GM12878 (cell line): ENCODE data around the gene CHST8. TPM values are rescaled to one million over a fixed set of nuclear protein-coding genes. Genes with fewer than 3 reads are reported as not detected.

Experiments used
- EGR1 ChIP-seq, 2 experiments: IDR thresholded peaks; 1 replicate in 1 of 2; 2 replicates in 1 of 2; pipeline ENCODE4 v1.6.1; 2011 to 2012; ENCODE audit warnings: low read depth in 2 of 2, low read length in 2 of 2, borderline replicate concordance in 1 of 2, mild to moderate bottlenecking in 1 of 2, moderate library complexity in 1 of 2
- FOS ChIP-seq: IDR thresholded peaks from 3 replicates; pipeline ENCODE4 v1.6.1; 2011; ENCODE audit warnings: borderline replicate concordance; ENCODE audit not compliant: insufficient read length; ENCODE audit errors: extremely low read depth
- polyA plus RNA-seq, 11 experiments: library from polyadenylated mRNA; depleted of rRNA in 4 of 11; unstranded in 6 of 11; stranded (reverse) in 5 of 11; fragments of >200 nt; fragmentation: Nextera tagmentation in 4 of 11; fragmentation: Illumina TruSeq in 1 of 11; extraction: Ambion mirVana in 4 of 11; extraction: Trizol in 1 of 11; gene quantifications; 1 replicate in 1 of 11; 2 replicates in 10 of 11; pipeline versions ENCODE4 v1.2.1 to v1.2.3, GENCODE V29; 2011 to 2016; ENCODE audit warnings: inconsistent platforms in 2 of 11, missing spikeins in 2 of 11, low read depth in 1 of 11
- total RNA-seq, 4 experiments: library from RNA; depleted of rRNA in 3 of 4; stranded (reverse); fragments of >200 nt in 3 of 4; fragmentation: Illumina TruSeq in 1 of 4; extraction: Trizol in 1 of 4; gene quantifications; 2 replicates each; pipeline versions ENCODE4 v1.2.1 to v1.2.3, GENCODE V29; 2013 to 2021
- TF ChIP-seq, protein P1 (sequence below): IDR thresholded peaks from 2 replicates; pipeline ENCODE4 v1.6.1; 2012; ENCODE audit warnings: mild to moderate bottlenecking, low read depth, low read length
- TF ChIP-seq, protein P2 (sequence below): fragments of 450-650 bp; IDR thresholded peaks from 2 replicates; pipeline ENCODE4 v1.6.1; 2016; ENCODE audit warnings: mild to moderate bottlenecking
- TF ChIP-seq, protein P3 (sequence below): IDR thresholded peaks from 2 replicates; pipeline ENCODE4 v1.6.1; 2012; ENCODE audit warnings: low read depth, low read length, improper control_type of control experiment

The CHST8 gene
- total and polyA plus RNA-seq, 10 of the 15 experiments (the other 5 are each of a cell fraction or from before 2014, with no cell fraction given): 0.06 TPM; not detected in 9

DNA sequence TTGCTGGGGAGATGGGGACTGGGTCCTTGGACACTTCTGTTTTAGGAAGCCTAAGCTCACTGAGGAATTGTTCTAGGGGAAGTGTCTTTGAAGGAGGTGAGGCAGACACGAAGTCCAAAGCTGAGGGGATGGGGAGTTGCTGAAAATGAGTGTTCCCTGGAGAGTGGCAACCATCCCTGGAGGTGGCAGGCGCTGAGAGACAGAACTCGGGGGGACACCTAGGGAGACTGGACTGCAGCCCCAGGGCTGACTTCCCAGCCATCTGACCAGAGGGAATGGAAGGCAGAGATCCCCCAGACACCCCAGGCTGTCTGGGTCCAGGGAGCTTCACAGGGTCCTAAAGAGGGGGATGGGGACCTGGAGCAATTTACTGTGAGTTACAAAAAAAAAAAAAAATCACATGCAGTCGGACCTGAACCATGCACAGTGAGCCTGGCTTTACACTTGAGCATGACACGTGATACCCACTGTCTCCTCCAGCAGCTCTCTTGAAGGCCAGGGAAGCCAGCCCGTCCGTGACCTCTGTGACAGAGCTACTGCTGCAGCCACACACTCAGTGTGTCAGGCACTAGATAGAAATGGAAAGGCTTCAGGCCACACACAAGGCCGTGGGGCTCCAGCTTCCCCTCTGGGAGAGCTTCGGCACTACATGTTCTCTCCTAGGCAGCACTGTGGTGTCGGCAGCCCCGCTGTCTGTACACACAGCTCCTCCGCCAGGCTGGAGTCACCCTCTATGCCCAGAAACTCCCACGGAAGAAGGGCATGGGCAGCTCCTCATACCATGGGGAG lies 97.8 kb downstream of the CHST8 start (continued):
- TF ChIP-seq, protein P1, sequence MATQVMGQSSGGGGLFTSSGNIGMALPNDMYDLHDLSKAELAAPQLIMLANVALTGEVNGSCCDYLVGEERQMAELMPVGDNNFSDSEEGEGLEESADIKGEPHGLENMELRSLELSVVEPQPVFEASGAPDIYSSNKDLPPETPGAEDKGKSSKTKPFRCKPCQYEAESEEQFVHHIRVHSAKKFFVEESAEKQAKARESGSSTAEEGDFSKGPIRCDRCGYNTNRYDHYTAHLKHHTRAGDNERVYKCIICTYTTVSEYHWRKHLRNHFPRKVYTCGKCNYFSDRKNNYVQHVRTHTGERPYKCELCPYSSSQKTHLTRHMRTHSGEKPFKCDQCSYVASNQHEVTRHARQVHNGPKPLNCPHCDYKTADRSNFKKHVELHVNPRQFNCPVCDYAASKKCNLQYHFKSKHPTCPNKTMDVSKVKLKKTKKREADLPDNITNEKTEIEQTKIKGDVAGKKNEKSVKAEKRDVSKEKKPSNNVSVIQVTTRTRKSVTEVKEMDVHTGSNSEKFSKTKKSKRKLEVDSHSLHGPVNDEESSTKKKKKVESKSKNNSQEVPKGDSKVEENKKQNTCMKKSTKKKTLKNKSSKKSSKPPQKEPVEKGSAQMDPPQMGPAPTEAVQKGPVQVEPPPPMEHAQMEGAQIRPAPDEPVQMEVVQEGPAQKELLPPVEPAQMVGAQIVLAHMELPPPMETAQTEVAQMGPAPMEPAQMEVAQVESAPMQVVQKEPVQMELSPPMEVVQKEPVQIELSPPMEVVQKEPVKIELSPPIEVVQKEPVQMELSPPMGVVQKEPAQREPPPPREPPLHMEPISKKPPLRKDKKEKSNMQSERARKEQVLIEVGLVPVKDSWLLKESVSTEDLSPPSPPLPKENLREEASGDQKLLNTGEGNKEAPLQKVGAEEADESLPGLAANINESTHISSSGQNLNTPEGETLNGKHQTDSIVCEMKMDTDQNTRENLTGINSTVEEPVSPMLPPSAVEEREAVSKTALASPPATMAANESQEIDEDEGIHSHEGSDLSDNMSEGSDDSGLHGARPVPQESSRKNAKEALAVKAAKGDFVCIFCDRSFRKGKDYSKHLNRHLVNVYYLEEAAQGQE: no peak
- TF ChIP-seq FOS (no peak), EGR1 (IDR thresholded peaks at IDR 0.05; ENCODE audit: borderline replicate concordance in 1 of 2, low read depth in 2 of 2, low read length in 2 of 2) (no peak)
- TF ChIP-seq, protein P2, sequence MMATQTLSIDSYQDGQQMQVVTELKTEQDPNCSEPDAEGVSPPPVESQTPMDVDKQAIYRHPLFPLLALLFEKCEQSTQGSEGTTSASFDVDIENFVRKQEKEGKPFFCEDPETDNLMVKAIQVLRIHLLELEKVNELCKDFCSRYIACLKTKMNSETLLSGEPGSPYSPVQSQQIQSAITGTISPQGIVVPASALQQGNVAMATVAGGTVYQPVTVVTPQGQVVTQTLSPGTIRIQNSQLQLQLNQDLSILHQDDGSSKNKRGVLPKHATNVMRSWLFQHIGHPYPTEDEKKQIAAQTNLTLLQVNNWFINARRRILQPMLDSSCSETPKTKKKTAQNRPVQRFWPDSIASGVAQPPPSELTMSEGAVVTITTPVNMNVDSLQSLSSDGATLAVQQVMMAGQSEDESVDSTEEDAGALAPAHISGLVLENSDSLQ: no peak
- TF ChIP-seq, protein P3, sequence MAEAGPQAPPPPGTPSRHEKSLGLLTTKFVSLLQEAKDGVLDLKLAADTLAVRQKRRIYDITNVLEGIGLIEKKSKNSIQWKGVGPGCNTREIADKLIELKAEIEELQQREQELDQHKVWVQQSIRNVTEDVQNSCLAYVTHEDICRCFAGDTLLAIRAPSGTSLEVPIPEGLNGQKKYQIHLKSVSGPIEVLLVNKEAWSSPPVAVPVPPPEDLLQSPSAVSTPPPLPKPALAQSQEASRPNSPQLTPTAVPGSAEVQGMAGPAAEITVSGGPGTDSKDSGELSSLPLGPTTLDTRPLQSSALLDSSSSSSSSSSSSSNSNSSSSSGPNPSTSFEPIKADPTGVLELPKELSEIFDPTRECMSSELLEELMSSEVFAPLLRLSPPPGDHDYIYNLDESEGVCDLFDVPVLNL: no peak
